Measurements from ENCODE around the gene SPTLC2.

SPTLC2 gene

GRCh38 chr14:77526266-77526665 lies 90.2 kb downstream of the SPTLC2 start:
- TF ChIP-seq POU6F1 (CRISPR knock-in tag; IDR thresholded peaks at IDR 0.05; ENCODE audit: borderline replicate concordance, low read depth) (no peak), RARB (CRISPR knock-in tag; IDR thresholded peaks at IDR 0.05) (no peak), PPARA (CRISPR knock-in tag; IDR thresholded peaks at IDR 0.05; ENCODE audit: borderline replicate concordance) (no peak), BACH2 (CRISPR knock-in tag; IDR thresholded peaks at IDR 0.05; ENCODE audit: borderline replicate concordance) (no peak), ZNF565 (CRISPR knock-in tag; conservative IDR thresholded peaks at IDR 0.05; ENCODE audit: low read depth) (no peak), ZFP30 (CRISPR knock-in tag; IDR thresholded peaks at IDR 0.05) (no peak), ESRRG (CRISPR knock-in tag; IDR thresholded peaks at IDR 0.05) (no peak), CSDC2 (CRISPR knock-in tag; IDR thresholded peaks at IDR 0.05) (no peak), GLIS3 (CRISPR knock-in tag; IDR thresholded peaks at IDR 0.05) (no peak), TSHZ2 (CRISPR knock-in tag; IDR thresholded peaks at IDR 0.05) (no peak), SNAI2 (CRISPR knock-in tag; IDR thresholded peaks at IDR 0.05) (no peak), CREB5 (CRISPR knock-in tag; IDR thresholded peaks at IDR 0.05; ENCODE audit: low read depth) (no peak), TOX (CRISPR knock-in tag; IDR thresholded peaks at IDR 0.05; ENCODE audit: borderline replicate concordance) (no peak), OSR1 (CRISPR knock-in tag; IDR thresholded peaks at IDR 0.05) (no peak)
- ATAC-seq, result no peak

GRCh38 chr14:77524536-77524935 lies 91.9 kb downstream of the SPTLC2 start:
- TF ChIP-seq PATZ1 (CRISPR knock-in tag; IDR thresholded peaks at IDR 0.05; ENCODE audit: borderline replicate concordance) (no peak), ZC3H10 (CRISPR knock-in tag; IDR thresholded peaks at IDR 0.05) (no peak), OSR1 (CRISPR knock-in tag; IDR thresholded peaks at IDR 0.05) (no peak), POU6F1 (CRISPR knock-in tag; IDR thresholded peaks at IDR 0.05; ENCODE audit: borderline replicate concordance, low read depth) (no peak), TSHZ2 (CRISPR knock-in tag; IDR thresholded peaks at IDR 0.05) (no peak), CREB5 (CRISPR knock-in tag; IDR thresholded peaks at IDR 0.05; ENCODE audit: low read depth) (no peak), ARNTL (CRISPR knock-in tag; IDR thresholded peaks at IDR 0.05; ENCODE audit: borderline replicate concordance, low read depth) (no peak), CSRNP3 (CRISPR knock-in tag; IDR thresholded peaks at IDR 0.05) (no peak), ZNF8 (CRISPR knock-in tag; IDR thresholded peaks at IDR 0.05) (no peak), CSDC2 (CRISPR knock-in tag; IDR thresholded peaks at IDR 0.05) (no peak), ZFP30 (CRISPR knock-in tag; IDR thresholded peaks at IDR 0.05) (no peak)
- no peak for ATAC-seq
